ELR (cell line): ENCODE results near the gene MICALL2.
A peak's percentile ranks its signal among the peaks of the same experiment; 100 is the strongest.

Experiments
- DNase-seq: peaks from one replicate; pipeline ENCODE4 v3.0.0-alpha.2; 2015; ENCODE audit warnings: low read depth

Gene MICALL2

GRCh38 chr7:1468203-1468602 lies 8.9 kb upstream of the MICALL2 start:
- DNase-seq = no peak

GRCh38 chr7:1466524-1467271 lies 7.4 kb upstream of the MICALL2 start:
- DNase-seq = peak; percentile 45

GRCh38 chr7:1464694-1465093 lies 5.4 kb upstream of the MICALL2 start:
- no peak for DNase-seq

GRCh38 chr7:1463676-1464223 lies 4.5 kb upstream of the MICALL2 start:
- DNase-seq = no peak

- no peak for DNase-seq
Observed at GRCh38 chr7:1461646-1462375, 2.5 kb upstream of the MICALL2 start.

GRCh38 chr7:1460821-1461645 lies 1.8 kb upstream of the MICALL2 start:
- DNase-seq = no peak

- DNase-seq = peak; percentile 32
Observed at GRCh38 chr7:1459920-1460820, 900 bp upstream of the MICALL2 start.

GRCh38 chr7:1459512-1459892 lies 232 bp upstream of the MICALL2 start:
- peak; percentile 99 for DNase-seq

GRCh38 chr7:1457949-1458682 lies 1.2 kb downstream of the MICALL2 start:
- no peak for DNase-seq

GRCh38 chr7:1457059-1457948 lies 2.0 kb downstream of the MICALL2 start:
- no peak for DNase-seq

GRCh38 chr7:1455955-1456354 lies 3.3 kb downstream of the MICALL2 start:
- no peak for DNase-seq

- no peak for DNase-seq
Observed at GRCh38 chr7:1455241-1455939, 3.9 kb downstream of the MICALL2 start.

GRCh38 chr7:1454542-1454941 lies 4.7 kb downstream of the MICALL2 start:
- no peak for DNase-seq

- no peak for DNase-seq
Observed at GRCh38 chr7:1452205-1452604, 7.1 kb downstream of the MICALL2 start.

GRCh38 chr7:1450987-1451386 lies 8.3 kb downstream of the MICALL2 start:
- no peak for DNase-seq

GRCh38 chr7:1450431-1450830 lies 8.8 kb downstream of the MICALL2 start:
- DNase-seq = no peak

GRCh38 chr7:1449951-1450350 lies 9.3 kb downstream of the MICALL2 start:
- no peak for DNase-seq

- no peak for DNase-seq
Observed at GRCh38 chr7:1449501-1449900, 9.8 kb downstream of the MICALL2 start.

GRCh38 chr7:1448958-1449357 lies 10.3 kb downstream of the MICALL2 start:
- DNase-seq = no peak
